Subcutaneous adipose tissue (tissue), 4 donors: ENCODE measurements around the gene SLC22A4. TPM values are rescaled to one million over a fixed set of nuclear protein-coding genes. Genes with fewer than 3 reads are reported as not detected.

Experiments used
- total RNA-seq, 4 donors: library from RNA; depleted of rRNA; stranded (reverse); fragments of >200 nt; gene quantifications; one replicate each; pipeline ENCODE4 v1.1.0, GENCODE V29; 2016
- TF ChIP-seq, protein P1 (sequence below): fragments of 450-650 bp; IDR thresholded peaks from one replicate; pipeline ENCODE4 v1.5.1; 2016; ENCODE audit warnings: low read depth, mild to moderate bottlenecking, control low read depth, antibody characterized with exemption, moderate library complexity

SLC22A4 gene
- total RNA-seq, 4 donors from 2014 or later: 0.33 to 1.2 (median 0.66) TPM; not detected in 1

DNA sequence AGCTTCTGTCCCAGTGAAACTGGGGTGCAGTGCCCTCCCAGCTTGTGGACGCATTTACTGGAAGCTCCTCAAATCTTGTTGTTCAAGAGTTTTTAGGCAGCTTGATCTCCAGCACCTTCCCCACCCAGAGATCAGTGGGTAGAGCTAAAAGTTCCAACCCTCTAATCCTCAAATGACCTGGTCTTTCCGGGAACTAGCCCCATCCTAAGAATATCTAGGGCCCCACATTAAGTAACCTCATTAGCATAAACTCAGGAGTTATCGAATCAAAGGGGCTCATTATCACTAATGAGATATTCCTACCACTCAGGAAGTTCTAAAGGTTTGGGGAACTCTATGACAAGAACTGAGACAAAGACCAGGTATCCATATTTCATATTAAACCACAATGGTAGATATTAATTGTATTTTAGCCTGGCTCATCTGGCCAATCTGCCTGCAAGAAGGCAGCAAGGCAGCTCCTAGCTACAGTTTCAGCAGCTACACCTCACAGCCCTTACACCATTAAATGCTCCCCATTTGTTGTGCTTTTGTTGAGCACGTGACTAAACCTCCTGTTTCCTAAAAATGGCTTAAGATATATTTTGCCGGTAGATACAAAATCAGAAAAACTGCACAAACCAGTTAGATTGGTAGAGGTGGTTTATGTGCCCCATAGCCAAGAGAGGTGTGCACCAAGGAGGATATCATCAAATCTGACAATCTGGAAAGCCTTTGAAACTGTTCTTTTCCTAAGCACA is 50.8 kb downstream of the SLC22A4 start:
- TF ChIP-seq, protein P1, sequence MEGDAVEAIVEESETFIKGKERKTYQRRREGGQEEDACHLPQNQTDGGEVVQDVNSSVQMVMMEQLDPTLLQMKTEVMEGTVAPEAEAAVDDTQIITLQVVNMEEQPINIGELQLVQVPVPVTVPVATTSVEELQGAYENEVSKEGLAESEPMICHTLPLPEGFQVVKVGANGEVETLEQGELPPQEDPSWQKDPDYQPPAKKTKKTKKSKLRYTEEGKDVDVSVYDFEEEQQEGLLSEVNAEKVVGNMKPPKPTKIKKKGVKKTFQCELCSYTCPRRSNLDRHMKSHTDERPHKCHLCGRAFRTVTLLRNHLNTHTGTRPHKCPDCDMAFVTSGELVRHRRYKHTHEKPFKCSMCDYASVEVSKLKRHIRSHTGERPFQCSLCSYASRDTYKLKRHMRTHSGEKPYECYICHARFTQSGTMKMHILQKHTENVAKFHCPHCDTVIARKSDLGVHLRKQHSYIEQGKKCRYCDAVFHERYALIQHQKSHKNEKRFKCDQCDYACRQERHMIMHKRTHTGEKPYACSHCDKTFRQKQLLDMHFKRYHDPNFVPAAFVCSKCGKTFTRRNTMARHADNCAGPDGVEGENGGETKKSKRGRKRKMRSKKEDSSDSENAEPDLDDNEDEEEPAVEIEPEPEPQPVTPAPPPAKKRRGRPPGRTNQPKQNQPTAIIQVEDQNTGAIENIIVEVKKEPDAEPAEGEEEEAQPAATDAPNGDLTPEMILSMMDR: no peak

DNA sequence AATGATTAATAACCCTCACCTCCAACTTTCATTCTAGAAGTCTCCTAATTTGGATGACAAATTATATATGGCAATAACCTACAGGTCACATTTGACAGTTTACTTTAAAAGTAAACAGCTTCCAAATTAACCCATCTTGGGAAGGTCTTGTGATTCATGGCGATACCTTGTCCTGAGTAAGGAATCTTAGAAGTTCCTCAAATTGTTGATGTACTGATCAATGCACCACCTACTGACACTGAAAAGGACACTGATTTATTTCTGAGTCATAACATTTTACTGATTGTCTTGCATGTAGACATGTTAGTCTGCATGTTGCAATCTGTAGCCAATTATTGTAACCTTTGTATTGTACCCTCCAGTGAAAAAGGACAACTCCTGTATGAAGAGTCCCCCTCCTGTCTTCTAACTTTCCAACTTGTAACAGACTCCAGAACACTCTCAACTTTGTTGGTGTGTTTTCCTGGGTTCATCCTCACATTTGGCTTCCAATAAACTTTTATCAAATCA is 59.3 kb downstream of the SLC22A4 start:
- TF ChIP-seq, protein P1: no peak

DNA sequence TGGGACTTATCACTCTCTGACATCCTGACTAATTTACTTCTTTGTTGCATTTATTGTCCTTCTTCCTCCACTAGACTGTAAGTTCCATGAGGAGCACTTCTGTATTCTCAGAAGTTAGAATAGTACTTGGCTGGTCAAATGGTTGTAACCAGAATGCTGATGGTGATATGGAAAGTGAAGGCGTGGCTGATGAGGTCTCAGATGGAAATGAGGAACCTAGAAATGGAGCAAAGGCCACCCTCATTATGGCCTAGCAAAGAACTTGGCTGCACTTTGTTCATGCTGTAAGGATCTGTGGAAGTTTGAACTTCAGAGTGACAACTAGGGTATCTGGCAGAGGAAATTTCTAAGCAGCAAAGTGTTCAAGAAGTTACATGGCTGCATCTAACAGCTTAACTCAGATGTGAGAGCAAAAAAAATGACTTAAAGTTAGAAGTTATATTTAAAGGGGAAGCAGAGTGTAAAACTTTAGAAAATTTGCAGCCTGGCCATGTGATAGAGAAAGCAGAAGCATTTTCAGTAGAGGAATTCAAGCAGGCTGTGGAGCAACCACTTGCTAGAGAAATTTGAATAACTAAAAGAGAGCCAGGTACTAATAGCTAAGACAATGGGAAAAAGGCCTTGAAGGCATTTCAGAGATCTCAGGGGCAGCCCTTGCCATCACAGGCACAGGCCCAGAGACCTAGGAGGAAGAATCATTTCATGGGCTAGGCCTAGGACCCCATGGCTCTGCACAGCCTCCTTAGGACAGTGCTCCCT is 60.4 kb downstream of the SLC22A4 start:
- TF ChIP-seq, protein P1: no peak

DNA sequence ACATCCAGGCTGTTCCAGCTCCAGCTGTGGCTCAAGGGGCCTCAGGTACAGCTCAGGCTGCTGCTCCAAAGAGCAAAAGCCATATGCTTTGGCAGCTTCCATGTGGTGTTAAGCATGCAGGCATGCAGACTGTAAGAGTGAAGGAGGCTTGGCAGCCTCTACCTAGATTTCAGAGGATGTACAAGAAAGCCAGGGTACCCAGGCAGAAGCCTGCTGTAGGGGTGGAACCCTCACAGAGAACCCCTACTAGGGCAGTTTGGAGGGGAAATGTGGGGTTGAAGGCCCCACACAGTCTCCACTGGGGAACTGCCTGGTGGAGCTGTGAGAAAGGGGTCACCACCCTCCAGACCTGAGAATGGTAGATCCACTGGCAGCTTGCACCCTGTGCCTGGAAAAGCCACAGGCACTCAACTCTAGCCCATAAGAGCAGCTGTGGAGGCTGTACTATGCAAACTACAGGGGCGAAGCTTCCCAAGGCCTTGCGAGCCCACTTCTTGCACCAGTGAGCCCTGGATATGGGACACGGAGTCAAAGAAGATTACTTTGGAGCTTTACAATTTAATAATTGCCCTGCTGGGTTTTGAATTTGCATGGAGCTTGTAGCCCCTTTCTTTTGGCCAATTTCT is 61.1 kb downstream of the SLC22A4 start:
- TF ChIP-seq, protein P1: no peak

DNA sequence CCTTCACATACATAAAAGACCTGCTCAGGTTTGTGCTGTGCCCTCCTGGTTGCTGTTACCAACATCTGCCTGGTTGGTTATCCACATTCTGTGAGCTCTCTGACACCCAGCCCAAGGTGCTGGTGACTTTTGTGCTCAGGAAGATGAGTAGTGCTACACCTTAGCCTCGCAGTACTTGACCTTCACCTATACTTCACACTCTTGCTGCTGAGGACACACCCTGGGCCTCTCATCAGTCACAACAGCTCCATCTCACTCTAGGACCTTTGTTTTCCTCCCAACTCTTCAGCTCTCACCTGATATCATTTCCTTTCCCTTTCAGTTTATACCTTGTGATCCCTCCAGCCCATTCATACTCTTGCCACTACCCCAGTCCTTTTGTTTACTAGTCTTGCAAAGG is 64.6 kb downstream of the SLC22A4 start:
- TF ChIP-seq, protein P1: no peak

DNA sequence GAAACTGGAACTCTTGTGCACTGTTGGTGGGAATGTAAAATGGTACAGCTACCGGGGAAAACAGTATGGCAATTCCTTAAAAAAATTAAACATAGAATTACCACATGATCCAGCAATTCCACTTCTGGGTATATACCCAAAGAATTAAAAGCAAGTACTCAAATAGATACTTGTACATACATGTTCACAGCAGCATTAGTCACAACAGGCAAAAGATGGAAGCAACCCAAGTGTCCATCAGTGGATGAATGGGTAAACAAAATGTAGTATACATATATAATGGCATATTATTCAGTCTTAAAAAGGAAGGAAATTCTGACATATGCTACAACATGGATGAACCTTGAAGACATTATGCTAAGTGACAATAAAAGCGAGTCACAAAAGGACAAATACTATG is 67.9 kb downstream of the SLC22A4 start:
- TF ChIP-seq, protein P1: no peak
